Lower leg skin (tissue), 3 donors: ENCODE results near the gene GRM8.

Source experiments
- CTCF ChIP-seq, 3 donors: fragments of 450-650 bp; IDR thresholded peaks; one replicate each; pipeline ENCODE4 v1.5.1; 2016; ENCODE audit warnings: antibody characterized with exemption in 3 of 3, mild to moderate bottlenecking in 3 of 3, moderate library complexity in 2 of 3
- POLR2A ChIP-seq, 2 donors: fragments of 450-650 bp; IDR thresholded peaks; one replicate each; pipeline ENCODE4 v1.6.1; 2016 to 2017; ENCODE audit warnings: antibody characterized with exemption in 2 of 2, mild to moderate bottlenecking in 1 of 2, moderate library complexity in 1 of 2

- no peak for TF ChIP-seq CTCF (IDR thresholded peaks at IDR 0.05)
- TF ChIP-seq POLR2A (IDR thresholded peaks at IDR 0.05): no peak
Measured at GRCh38 chr7:127059475-127059874, 193.3 kb downstream of the GRM8 start.
